Sigmoid colon (tissue), 4 donors: Measurements from ENCODE around the gene CLEC16A.

Source experiments
- CTCF ChIP-seq, 4 experiments: fragments of 450-650 bp in 3 of 4; fragments of 200-600 bp in 1 of 4; IDR thresholded peaks; one replicate each; pipeline ENCODE4 v1.5.1; 2016 to 2019; ENCODE audit warnings: antibody characterized with exemption in 4 of 4, mild to moderate bottlenecking in 3 of 4, moderate library complexity in 2 of 4
- EP300 ChIP-seq, 4 donors: sonication (generic); formaldehyde crosslinking; IDR thresholded peaks; one replicate each; pipeline ENCODE4 v1.6.1; 2017; ENCODE audit warnings: antibody characterized with exemption in 4 of 4
- POLR2A ChIP-seq, 2 donors: fragments of 450-650 bp; IDR thresholded peaks; one replicate each; pipeline ENCODE4 v1.6.1; 2016; ENCODE audit warnings: antibody characterized with exemption in 2 of 2, mild to moderate bottlenecking in 2 of 2, moderate library complexity in 2 of 2
- POLR2AphosphoS5 ChIP-seq, 4 donors: sonication (generic); formaldehyde crosslinking; IDR thresholded peaks; one replicate each; pipeline ENCODE4 v1.6.1; 2017; ENCODE audit warnings: antibody characterized with exemption in 4 of 4

DNA sequence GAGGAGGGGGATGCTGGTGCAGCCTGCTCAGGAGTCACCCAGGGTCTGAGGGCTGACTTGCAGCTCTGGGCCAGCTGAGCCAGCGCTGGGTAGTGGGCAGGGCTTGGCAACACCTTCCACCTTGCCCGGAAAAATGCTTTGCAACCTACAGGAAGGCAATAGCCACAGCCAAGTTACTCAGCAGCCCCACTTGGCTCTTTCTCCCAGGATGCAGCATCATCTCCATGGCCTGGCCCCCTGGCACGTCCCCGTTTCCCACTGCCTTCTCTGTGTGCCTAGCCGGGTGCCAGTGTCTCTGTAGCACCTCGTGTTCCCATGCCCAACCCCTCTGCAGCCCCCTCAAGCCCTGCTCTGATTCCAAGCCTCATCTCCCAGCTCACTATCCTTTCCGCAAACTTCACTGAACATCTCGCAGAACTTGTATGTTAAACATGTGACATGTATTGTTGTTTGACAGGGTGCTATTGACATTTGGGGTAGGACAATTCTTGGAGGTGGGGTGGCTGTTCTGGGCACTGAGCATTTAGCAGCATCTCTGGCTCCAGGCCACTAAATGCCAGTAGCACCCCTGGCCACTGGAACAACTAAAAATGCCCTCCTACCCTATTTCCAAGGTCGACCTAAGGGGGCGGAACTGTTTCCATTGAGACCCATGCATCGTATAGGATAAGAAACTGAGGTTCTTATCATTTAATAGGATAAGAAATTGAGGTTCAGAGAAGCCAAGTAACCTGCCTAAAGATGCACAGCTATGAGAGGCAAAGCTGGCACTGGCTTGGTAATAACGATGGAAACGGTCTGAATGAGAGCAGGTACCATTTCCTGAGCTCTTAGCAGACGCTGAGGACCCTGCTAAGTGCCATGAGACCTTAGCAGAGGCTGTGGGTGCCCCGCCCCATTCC lies 14.3 kb upstream of the CLEC16A start:
- TF ChIP-seq CTCF (IDR thresholded peaks at IDR 0.05) (no peak), POLR2A (IDR thresholded peaks at IDR 0.05) (no peak), EP300 (IDR thresholded peaks at IDR 0.05) (no peak), POLR2AphosphoS5 (IDR thresholded peaks at IDR 0.05) (no peak)
